KMS-11 (cell line): ENCODE results near the gene TSPEAR.
"Not testable (repeated sequence)": the region's sequence is repeated elsewhere in the genome, so short reads cannot be mapped to it uniquely, and the experiment has no call there.

Source experiments
- H2AFZ ChIP-seq: fragments of 200-600 bp; sonication (generic); 2 replicates; pipeline ENCODE4 v1.6.1; 2016; ENCODE audit warnings: antibody characterized with exemption, mixed run types, low read depth
- H3K27ac ChIP-seq: fragments of 200-600 bp; sonication (generic); 2 replicates; pipeline ENCODE4 v1.6.1; 2016; ENCODE audit warnings: mild to moderate bottlenecking, mixed run types
- H3K27me3 ChIP-seq: fragments of 200-600 bp; sonication (generic); 2 replicates; pipeline ENCODE4 v1.6.1; 2017; ENCODE audit warnings: mild to moderate bottlenecking, low read depth, mixed run types, moderate library complexity; ENCODE audit not compliant: insufficient read depth
- H3K36me3 ChIP-seq: fragments of 200-600 bp; sonication (generic); 2 replicates; pipeline ENCODE4 v1.6.1; 2017; ENCODE audit warnings: mild to moderate bottlenecking, mixed run types; ENCODE audit not compliant: insufficient read depth
- H3K4me1 ChIP-seq: fragments of 200-600 bp; sonication (generic); 2 replicates; pipeline ENCODE4 v1.6.1; 2016; ENCODE audit warnings: mild to moderate bottlenecking, low read depth, mixed run types; ENCODE audit not compliant: poor library complexity, severe bottlenecking
- H3K4me2 ChIP-seq: fragments of 200-600 bp; sonication (generic); 2 replicates; pipeline ENCODE4 v1.7.0; 2016; ENCODE audit warnings: mild to moderate bottlenecking, mixed run types
- H3K4me3 ChIP-seq: fragments of 200-600 bp; sonication (generic); IDR thresholded peaks from 2 replicates; pipeline ENCODE4 v1.6.1; 2017; ENCODE audit warnings: low read depth, low read length, mixed read lengths; ENCODE audit not compliant: insufficient read depth
- H3K79me2 ChIP-seq: fragments of 200-600 bp; sonication (generic); 2 replicates; pipeline ENCODE4 v1.6.1; 2016; ENCODE audit warnings: low read depth, mixed run types; ENCODE audit not compliant: insufficient read depth
- H3K9ac ChIP-seq: fragments of 200-600 bp; sonication (generic); 2 replicates; pipeline ENCODE4 v1.6.1; 2016; ENCODE audit warnings: mild to moderate bottlenecking, mixed run types
- H4K20me1 ChIP-seq: fragments of 200-600 bp; sonication (generic); 2 replicates; pipeline ENCODE4 v1.6.1; 2016; ENCODE audit warnings: mild to moderate bottlenecking, mixed run types; ENCODE audit not compliant: insufficient read depth
- CTCF ChIP-seq: fragments of 200-600 bp; sonication (generic); conservative IDR thresholded peaks from 2 replicates; pipeline ENCODE4 v1.6.1; 2017; ENCODE audit warnings: low read depth, mild to moderate bottlenecking, antibody characterized with exemption, low read length, moderate library complexity, mixed read lengths

TSPEAR gene

GRCh38 chr21:44592446-44593311, 118.7 kb downstream of the TSPEAR start, which contains the start of gene KRTAP10-6:
Gene KRTAP10-6, minus strand, starts transcription at chr21:44592505. Its CDS starts 21 bp downstream, at chr21:44592484.
- H3K4me1 ChIP-seq = no peaks in the 10 kb centered on the region
- H3K79me2 ChIP-seq = no peaks in the 10 kb centered on the region
- no peaks in the 10 kb centered on the region for H3K36me3 ChIP-seq
- no peak within 1 kb of the TSS for H3K27ac ChIP-seq
- no peak within 1 kb of the TSS for H3K9ac ChIP-seq
- no peaks in the 10 kb centered on the region for H4K20me1 ChIP-seq
- H3K4me2 ChIP-seq = no peak within 1 kb of the TSS
- no peak within 1 kb of the TSS for H3K4me3 ChIP-seq
- H3K27me3 ChIP-seq = peaks cover 52% of the 10 kb centered on the region; the same call in 1 of the 2 replicates
- TF ChIP-seq CTCF = no peak
- H2AFZ ChIP-seq = no peak within 1 kb of the TSS; the same call in 1 of the 2 replicates

- H3K4me1 ChIP-seq, H3K79me2 ChIP-seq, H3K36me3 ChIP-seq, H4K20me1 ChIP-seq, H2AFZ ChIP-seq, H3K27ac ChIP-seq, H3K4me2 ChIP-seq, H3K4me3 ChIP-seq, H3K9ac ChIP-seq: not testable (repeated sequence)
- H3K27me3 ChIP-seq = peaks cover 43% of the 10 kb centered on the region; the same call in 1 of the 2 replicates
Observed at GRCh38 chr21:44591801-44592130, 119.6 kb downstream of the TSPEAR start.

GRCh38 chr21:44590897-44591800, 120.2 kb downstream of the TSPEAR start:
- H3K27me3 ChIP-seq = peaks cover 37% of the 10 kb centered on the region; the same call in 1 of the 2 replicates
- H4K20me1 ChIP-seq, H3K4me3 ChIP-seq, H3K4me2 ChIP-seq, H3K9ac ChIP-seq, H2AFZ ChIP-seq, H3K4me1 ChIP-seq, H3K79me2 ChIP-seq, H3K27ac ChIP-seq, H3K36me3 ChIP-seq: not testable (repeated sequence)

- Histone ChIP-seq H4K20me1 (no peaks in the 10 kb centered on the region), H3K4me1 (no peaks in the 10 kb centered on the region), H3K79me2 (no peaks in the 10 kb centered on the region), H3K27ac (no peak overlapping the region), H3K4me3 (no peak overlapping the region), H3K9ac (no peak overlapping the region), H3K4me2 (no peak overlapping the region), H3K36me3 (no peaks in the 10 kb centered on the region), H2AFZ (no peak overlapping the region), H3K27me3 (peaks cover 39% of the 10 kb centered on the region; the same call in 1 of the 2 replicates)
- TF ChIP-seq CTCF = no peak
Observed at GRCh38 chr21:44590311-44590721, 121.1 kb downstream of the TSPEAR start.

GRCh38 chr21:44589586-44590305, 121.6 kb downstream of the TSPEAR start:
- no peak overlapping the region for H3K4me2 ChIP-seq
- no peak overlapping the region for H3K4me3 ChIP-seq
- peaks cover 36% of the 10 kb centered on the region; the same call in 1 of the 2 replicates for H3K27me3 ChIP-seq
- no peak for TF ChIP-seq CTCF
- no peaks in the 10 kb centered on the region for H3K36me3 ChIP-seq
- H3K79me2 ChIP-seq = no peaks in the 10 kb centered on the region
- H3K4me1 ChIP-seq = no peaks in the 10 kb centered on the region
- no peak overlapping the region for H3K9ac ChIP-seq
- no peak overlapping the region for H2AFZ ChIP-seq
- no peak overlapping the region for H3K27ac ChIP-seq
- H4K20me1 ChIP-seq = no peaks in the 10 kb centered on the region
